Camera-type eye (tissue), 1 donor: ENCODE measurements around the gene SMR3A. TPM values are rescaled to one million over a fixed set of nuclear protein-coding genes. Genes with fewer than 3 reads are reported as not detected.

Experiments
- total RNA-seq: library from RNA; depleted of rRNA; stranded (reverse); fragments of >200 nt; gene quantifications from one replicate; pipeline ENCODE4 v1.2.3, GENCODE V29; 2014

The SMR3A gene
- total RNA-seq, result not detected

GRCh38 chr4:70360460-70360859, at the start of gene SMR3A:
TSS of gene SMR3A (plus strand) at chr4:70360760. CDS start at chr4:70362116, 1,356 bp downstream.

GRCh38 chr4:70334681-70335080, 25.9 kb upstream of the SMR3A start, which contains the start of gene CABS1:
TSS of gene CABS1 (plus strand) at chr4:70334981. CDS start at chr4:70335040, 59 bp downstream.

GRCh38 chr4:70382691-70383181, 22.2 kb downstream of the SMR3A start, which contains the start of gene SMR3B:
TSS of gene SMR3B (plus strand) at chr4:70383131. CDS start at chr4:70384511, 1,380 bp downstream.

GRCh38 chr4:70397580-70397979, 37.0 kb downstream of the SMR3A start, which contains the start of gene OPRPN:
TSS of gene OPRPN (plus strand) at chr4:70397940. CDS start at chr4:70399286, 1,346 bp downstream.

Other genes starting within 250 kb of the SMR3A start
- 0.22 TPM for gene PRR27, start 206.5 kb upstream of the SMR3A start, total RNA-seq
- gene ODAM, start 165.0 kb upstream of the SMR3A start, total RNA-seq, result not detected
- not detected for gene FDCSP, start 134.6 kb upstream of the SMR3A start, total RNA-seq
- not detected for gene CSN3, start 118.2 kb upstream of the SMR3A start, total RNA-seq
- not detected for gene CABS1, start 25.8 kb upstream of the SMR3A start, total RNA-seq
- gene SMR3B, start 22.4 kb downstream of the SMR3A start, total RNA-seq, result not detected
- gene OPRPN, start 37.2 kb downstream of the SMR3A start, total RNA-seq, result 9.1 TPM
- 0.44 TPM for gene MUC7, start 111.4 kb downstream of the SMR3A start, total RNA-seq
- gene AMTN, start 157.8 kb downstream of the SMR3A start, total RNA-seq, result not detected
- gene AMBN, start 231.5 kb downstream of the SMR3A start, total RNA-seq, result not detected